ENCODE results near the gene WDR49. TPM values are rescaled to one million over a fixed set of nuclear protein-coding genes. Genes with fewer than 3 reads are reported as not detected.

The WDR49 gene
- total RNA-seq, 1 donor from 2014 or later: 0.84 TPM

DNA sequence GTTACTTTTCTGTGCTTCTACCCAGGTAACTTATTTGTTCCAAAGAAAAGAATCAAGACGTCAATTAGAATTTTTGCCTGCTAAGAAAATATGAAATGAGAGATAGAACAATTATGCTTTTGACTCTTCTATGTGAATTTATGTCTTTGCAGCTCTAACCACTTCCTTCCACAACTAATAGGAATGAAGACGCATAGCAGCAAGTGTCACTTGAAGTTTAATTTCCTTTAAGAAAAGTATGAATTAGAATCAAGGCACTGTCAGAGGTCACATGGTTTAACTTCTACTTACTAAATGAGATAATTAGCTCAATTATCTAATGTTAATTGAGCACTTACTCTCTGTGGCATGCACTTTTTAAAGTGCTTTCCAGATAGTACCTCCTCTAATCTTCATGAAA, 3.3 kb downstream of the WDR49 start:
- Mint-ChIP-seq H3K9me3 (ENCODE audit: unreplicated experiment) (peaks cover 4% of the 10 kb centered on the region), H3K4me1 (ENCODE audit: low read depth, unreplicated experiment) (no peaks in the 10 kb centered on the region), H3K4me3 (ENCODE audit: unreplicated experiment) (no peak overlapping the region), H3K27ac (ENCODE audit: unreplicated experiment) (no peak overlapping the region), H3K27me3 (ENCODE audit: low read depth, unreplicated experiment) (no peaks in the 10 kb centered on the region), H3K36me3 (ENCODE audit: low read depth, unreplicated experiment) (no peaks in the 10 kb centered on the region)
- Histone ChIP-seq H2AFZ (ENCODE audit: low read depth, low read length) (no peak overlapping the region), H3K27me3 (ENCODE audit: insufficient read depth, low read length) (no peaks in the 10 kb centered on the region), H3K4me3 (ENCODE audit: insufficient read depth, low read depth, low read length) (no peak overlapping the region), H3K4me2 (ENCODE audit: low read length) (no peak overlapping the region), H3K9me3 (ENCODE audit: insufficient read depth, low read depth, low read length) (no peaks in the 10 kb centered on the region), H4K20me1 (ENCODE audit: insufficient read depth, low read length) (no peaks in the 10 kb centered on the region), H3K27ac (ENCODE audit: low read depth, low read length) (no peak overlapping the region), H3K79me2 (ENCODE audit: insufficient read depth, low read length) (no peaks in the 10 kb centered on the region), H3K9ac (ENCODE audit: low read length) (no peak overlapping the region), H3K36me3 (ENCODE audit: insufficient read depth, low read length) (no peaks in the 10 kb centered on the region), H3K4me1 (ENCODE audit: insufficient read depth, low read length) (no peaks in the 10 kb centered on the region)
- FAIRE-seq: no peak
- TF ChIP-seq EZH2 (IDR thresholded peaks at IDR 0.05; ENCODE audit: insufficient read depth, low read length): no peak
- no peak for TF ChIP-seq CTCF (IDR thresholded peaks at IDR 0.05; ENCODE audit: insufficient read depth, low read depth, low read length)
- DNase-seq (ENCODE audit: low read depth): no peak

DNA sequence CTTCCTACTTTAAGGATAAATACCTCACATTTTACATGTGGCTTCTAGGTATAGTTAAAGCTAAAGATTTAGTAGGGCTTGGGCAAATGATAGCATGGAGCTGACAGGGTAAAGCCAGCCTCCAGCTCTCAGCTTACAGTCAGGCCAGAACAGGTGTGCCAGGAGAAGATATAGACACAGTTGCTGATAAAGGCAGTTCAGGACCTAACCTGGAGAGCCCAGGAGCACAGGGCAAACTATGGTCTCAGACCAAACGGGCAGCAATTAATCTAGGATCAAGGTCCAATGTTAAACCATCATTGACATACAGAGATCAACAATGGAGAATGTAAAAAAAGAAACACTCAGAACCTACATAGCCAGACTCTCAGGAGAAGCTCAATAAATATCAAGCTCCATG, 4.0 kb downstream of the WDR49 start:
- Histone ChIP-seq H2AFZ (ENCODE audit: low read depth, low read length) (no peak overlapping the region), H3K4me3 (ENCODE audit: insufficient read depth, low read depth, low read length) (no peak overlapping the region), H3K27ac (ENCODE audit: low read depth, low read length) (no peak overlapping the region), H3K4me1 (ENCODE audit: insufficient read depth, low read length) (no peaks in the 10 kb centered on the region), H3K9ac (ENCODE audit: low read length) (no peak overlapping the region), H4K20me1 (ENCODE audit: insufficient read depth, low read length) (no peaks in the 10 kb centered on the region), H3K4me2 (ENCODE audit: low read length) (no peak overlapping the region), H3K36me3 (ENCODE audit: insufficient read depth, low read length) (no peaks in the 10 kb centered on the region), H3K9me3 (ENCODE audit: insufficient read depth, low read depth, low read length) (no peaks in the 10 kb centered on the region), H3K79me2 (ENCODE audit: insufficient read depth, low read length) (no peaks in the 10 kb centered on the region), H3K27me3 (ENCODE audit: insufficient read depth, low read length) (no peaks in the 10 kb centered on the region)
- Mint-ChIP-seq H3K27ac (ENCODE audit: unreplicated experiment) (no peak overlapping the region), H3K36me3 (ENCODE audit: low read depth, unreplicated experiment) (no peaks in the 10 kb centered on the region), H3K4me1 (ENCODE audit: low read depth, unreplicated experiment) (no peaks in the 10 kb centered on the region), H3K27me3 (ENCODE audit: low read depth, unreplicated experiment) (no peaks in the 10 kb centered on the region), H3K9me3 (ENCODE audit: unreplicated experiment) (peaks cover 4% of the 10 kb centered on the region), H3K4me3 (ENCODE audit: unreplicated experiment) (no peak overlapping the region)
- DNase-seq (ENCODE audit: low read depth) (no peak), FAIRE-seq (no peak)
- TF ChIP-seq CTCF (IDR thresholded peaks at IDR 0.05; ENCODE audit: insufficient read depth, low read depth, low read length): no peak
- TF ChIP-seq EZH2 (IDR thresholded peaks at IDR 0.05; ENCODE audit: insufficient read depth, low read length): no peak

DNA sequence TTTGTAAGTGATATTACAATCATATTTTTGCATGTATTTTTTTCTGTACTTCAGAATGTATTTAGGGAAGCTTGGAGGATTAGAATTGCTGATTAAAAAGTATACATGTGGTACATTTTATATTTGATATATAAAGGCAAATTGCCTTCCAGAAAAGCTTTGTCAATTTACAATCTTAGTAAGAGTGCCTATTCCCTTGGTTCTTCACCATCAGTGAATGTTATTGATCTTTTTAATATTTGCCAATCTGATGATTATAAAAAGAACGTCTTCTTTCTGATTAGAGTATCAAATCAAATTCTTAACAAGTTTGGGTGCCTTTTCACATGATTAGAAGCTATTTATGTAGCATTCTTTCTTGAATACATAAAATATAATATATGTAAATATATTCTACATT, 9.1 kb downstream of the WDR49 start:
- Mint-ChIP-seq H3K4me1 (ENCODE audit: low read depth, unreplicated experiment) (no peaks in the 10 kb centered on the region), H3K27me3 (ENCODE audit: low read depth, unreplicated experiment) (no peaks in the 10 kb centered on the region)

More for the DNA sequence above, 9.1 kb downstream of the WDR49 start:
- no peak for TF ChIP-seq CTCF (IDR thresholded peaks at IDR 0.05; ENCODE audit: insufficient read depth, low read depth, low read length)
- TF ChIP-seq EZH2 (IDR thresholded peaks at IDR 0.05; ENCODE audit: insufficient read depth, low read length): no peak
- H2AFZ ChIP-seq (ENCODE audit: low read depth, low read length): no peak overlapping the region
- H3K9me3 Mint-ChIP-seq (ENCODE audit: unreplicated experiment): peaks cover 6% of the 10 kb centered on the region
- no peak overlapping the region for H3K27ac ChIP-seq (ENCODE audit: low read depth, low read length)
- H3K27me3 ChIP-seq (ENCODE audit: insufficient read depth, low read length): no peaks in the 10 kb centered on the region
- H3K4me3 ChIP-seq (ENCODE audit: insufficient read depth, low read depth, low read length): no peak overlapping the region
- no peaks in the 10 kb centered on the region for H3K79me2 ChIP-seq (ENCODE audit: insufficient read depth, low read length)
- H3K9ac ChIP-seq (ENCODE audit: low read length): no peak overlapping the region
- H3K36me3 ChIP-seq (ENCODE audit: insufficient read depth, low read length): no peaks in the 10 kb centered on the region
- no peak overlapping the region for H3K4me3 Mint-ChIP-seq (ENCODE audit: unreplicated experiment)
- no peaks in the 10 kb centered on the region for H4K20me1 ChIP-seq (ENCODE audit: insufficient read depth, low read length)
- DNase-seq (ENCODE audit: low read depth) (no peak), FAIRE-seq (no peak)
- no peaks in the 10 kb centered on the region for H3K9me3 ChIP-seq (ENCODE audit: insufficient read depth, low read depth, low read length)
- no peak overlapping the region for H3K27ac Mint-ChIP-seq (ENCODE audit: unreplicated experiment)
- H3K4me1 ChIP-seq (ENCODE audit: insufficient read depth, low read length): no peaks in the 10 kb centered on the region
- no peaks in the 10 kb centered on the region for H3K36me3 Mint-ChIP-seq (ENCODE audit: low read depth, unreplicated experiment)
- no peak overlapping the region for H3K4me2 ChIP-seq (ENCODE audit: low read length)

Data from astrocyte (in vitro differentiated cells and primary cell).